ENCODE measurements around the gene OIT3. TPM values are rescaled to one million over a fixed set of nuclear protein-coding genes. Genes with fewer than 3 reads are reported as not detected.

OIT3 gene
- polyA plus RNA-seq, 3 donors from 2014 or later = not detected

DNA sequence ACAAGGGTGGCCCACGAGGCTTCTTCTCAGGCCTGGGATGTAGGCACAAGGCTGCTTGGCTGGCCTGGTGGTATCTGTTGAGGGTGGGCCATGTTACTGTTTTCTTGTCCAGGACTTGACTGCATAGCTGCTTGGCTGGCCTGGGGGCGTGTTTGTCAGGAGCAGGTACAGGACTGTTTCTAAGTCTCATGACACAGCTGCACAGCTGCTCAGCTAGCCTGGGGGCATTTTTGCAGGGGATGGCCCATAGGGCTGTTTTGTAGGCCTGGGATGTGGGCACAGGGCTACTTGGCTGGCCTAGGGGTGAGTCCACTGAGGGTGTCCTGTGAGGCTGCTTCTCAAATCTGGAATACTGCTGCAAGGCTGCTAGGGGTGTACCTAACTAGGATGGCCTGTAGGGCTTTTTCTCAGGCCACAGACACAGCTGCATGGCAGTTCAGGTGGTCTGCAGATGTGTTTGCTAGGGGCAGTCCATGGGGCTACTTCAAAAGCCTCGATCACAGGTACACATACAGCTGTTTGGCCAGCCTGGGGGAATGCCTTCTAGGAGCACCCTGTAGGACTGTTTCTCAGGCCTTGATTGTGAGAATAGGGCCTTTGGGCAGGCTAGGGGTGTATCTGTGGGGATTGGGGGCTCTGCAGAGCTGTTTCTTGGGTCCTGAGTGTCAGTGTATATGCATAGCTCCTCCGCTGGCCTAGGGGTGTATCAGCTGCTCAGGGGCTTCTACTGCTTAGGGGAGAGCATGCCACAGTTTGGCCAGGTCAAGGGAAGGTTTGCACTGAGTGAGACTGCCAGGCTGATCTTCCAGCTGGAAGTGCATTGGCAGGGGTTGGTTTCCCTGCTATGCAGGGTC is 87.7 kb downstream of the OIT3 start:
- DNase-seq = no peak
- Mint-ChIP-seq H3K9me3 (peaks cover 32 to 50% (median 38%) of the 10 kb centered on the region in 6 donors), H3K27me3 (ENCODE audit: low read depth in 3 of 3) (peaks cover 3 to 23% (median 13%) of the 10 kb centered on the region in 3 donors), H3K27ac (no peak overlapping the region), H3K36me3 (peaks cover 8 to 27% (median 8%) of the 10 kb centered on the region in 3 donors), H3K4me1 (no peaks in the 10 kb centered on the region), H3K4me3 (no peak overlapping the region)

DNA sequence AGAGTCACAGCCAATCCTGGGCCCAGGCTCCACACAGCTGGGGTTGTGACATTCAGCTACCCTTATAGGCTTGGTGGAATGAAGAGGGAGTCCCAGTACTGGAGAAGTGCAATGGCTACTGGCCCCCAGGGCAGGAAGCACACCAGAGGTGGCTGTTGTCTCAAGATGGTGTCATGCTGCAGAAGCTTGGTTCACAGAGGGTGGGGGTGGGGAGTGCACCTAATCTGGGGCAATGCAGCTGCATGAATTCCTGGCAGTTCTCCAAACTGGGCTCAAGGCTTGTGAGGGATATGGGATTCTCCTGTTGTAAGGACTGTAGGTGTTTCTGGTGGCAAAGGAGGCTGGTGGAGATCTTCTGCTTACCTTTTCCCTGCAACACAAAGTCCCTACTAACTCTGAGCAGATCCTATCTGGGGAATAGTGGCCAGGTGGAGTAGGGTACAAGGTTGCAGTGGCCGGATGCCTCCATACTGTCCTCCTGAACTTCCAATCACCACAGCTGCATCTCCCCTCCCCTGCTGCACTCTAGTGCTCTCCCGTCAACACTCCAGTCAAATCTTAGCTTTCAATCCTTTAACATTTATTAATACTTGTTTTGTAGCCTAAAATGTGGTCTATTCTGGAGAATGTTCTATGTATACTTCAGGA is 88.5 kb downstream of the OIT3 start:
- Mint-ChIP-seq H3K27me3 (ENCODE audit: low read depth in 3 of 3) (peaks cover 0 to 16% (median 11%) of the 10 kb centered on the region in 3 donors), H3K9me3 (peaks cover 28 to 42% (median 31%) of the 10 kb centered on the region in 6 donors), H3K4me1 (no peaks in the 10 kb centered on the region), H3K4me3 (no peak overlapping the region), H3K27ac (no peak overlapping the region), H3K36me3 (peaks cover 7 to 27% (median 11%) of the 10 kb centered on the region in 3 donors)
- DNase-seq = no peak

Other genes starting within 250 kb of the OIT3 start
- gene MCU, start 201.6 kb upstream of the OIT3 start, polyA plus RNA-seq = 10 to 100 TPM in 2 of 3 donors, 1 to 10 TPM in 1; 9.2 to 11.6 (median 11.5) TPM
- not detected for gene PLA2G12B, start 61.1 kb downstream of the OIT3 start, polyA plus RNA-seq
- 10 to 100 TPM; 16.9 to 26.5 (median 21.1) TPM for gene P4HA1, start 203.1 kb downstream of the OIT3 start, polyA plus RNA-seq
- 1 to 10 TPM in 1 of 3 donors, under 1 TPM in 1, not detected in 1; 0.77 to 1.2 TPM for gene NUDT13, start 216.7 kb downstream of the OIT3 start, polyA plus RNA-seq

Data from immature natural killer cell (primary cell).